ENCODE data around the gene FAM83G. TPM values are rescaled to one million over a fixed set of nuclear protein-coding genes. Genes with fewer than 3 reads are reported as not detected.

FAM83G gene
- total and polyA plus RNA-seq, 4 donors = 2.2 to 11.9 (median 7.5) TPM

DNA sequence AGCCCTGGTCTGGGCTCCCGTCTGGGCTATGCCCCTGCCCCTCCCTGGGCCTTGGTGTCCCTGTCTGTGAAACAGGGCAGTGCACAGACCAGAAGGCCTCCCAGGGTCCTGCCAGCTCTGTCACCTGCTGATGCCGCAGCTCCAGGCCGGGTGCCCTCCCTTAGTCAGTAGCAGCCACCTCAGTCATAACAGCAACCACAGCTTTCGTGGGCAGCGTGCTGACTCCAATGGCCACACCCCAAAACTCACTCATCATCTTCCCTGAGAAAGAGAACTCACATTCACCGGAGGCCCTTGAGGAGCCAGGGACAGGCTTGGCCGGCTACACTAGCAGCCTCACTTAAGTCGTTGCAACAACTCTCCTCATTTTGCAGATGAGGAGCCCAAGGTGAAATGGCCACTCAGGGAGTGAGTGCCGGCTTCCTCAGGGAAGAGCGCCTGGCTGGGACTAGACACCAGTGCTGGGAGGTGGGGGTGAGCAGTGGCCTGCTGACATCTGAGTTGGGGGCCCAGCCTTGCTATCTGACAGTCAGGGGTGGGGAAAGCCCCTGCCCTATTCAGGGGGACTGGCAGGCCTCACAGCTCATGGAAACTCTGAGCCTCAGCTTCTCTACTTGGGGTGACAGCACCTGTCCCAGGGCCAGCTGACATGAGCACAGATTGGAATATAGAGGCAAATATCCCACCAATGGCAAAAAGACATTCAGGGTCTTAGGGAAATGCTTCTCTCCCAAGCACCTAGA is 30.0 kb downstream of the FAM83G start:
- DNase-seq (no peak), ATAC-seq (ENCODE audit: insufficient read depth, low FRiP score) (no peak)
- WGBS, 2 donors = 85 to 91% methylated on average over 10 of the region's 10 CpGs
- H3K9ac ChIP-seq (ENCODE audit: insufficient read depth in 1 of 2, low read length in 2 of 2) = no peak overlapping the region
- H3K36me3 ChIP-seq (ENCODE audit: control insufficient read depth in 4 of 4, insufficient read depth in 4 of 4, low read length in 4 of 4) = peaks cover 0 to 41% (median 0%) of the 10 kb centered on the region in 4 donors
- TF ChIP-seq, protein P1, sequence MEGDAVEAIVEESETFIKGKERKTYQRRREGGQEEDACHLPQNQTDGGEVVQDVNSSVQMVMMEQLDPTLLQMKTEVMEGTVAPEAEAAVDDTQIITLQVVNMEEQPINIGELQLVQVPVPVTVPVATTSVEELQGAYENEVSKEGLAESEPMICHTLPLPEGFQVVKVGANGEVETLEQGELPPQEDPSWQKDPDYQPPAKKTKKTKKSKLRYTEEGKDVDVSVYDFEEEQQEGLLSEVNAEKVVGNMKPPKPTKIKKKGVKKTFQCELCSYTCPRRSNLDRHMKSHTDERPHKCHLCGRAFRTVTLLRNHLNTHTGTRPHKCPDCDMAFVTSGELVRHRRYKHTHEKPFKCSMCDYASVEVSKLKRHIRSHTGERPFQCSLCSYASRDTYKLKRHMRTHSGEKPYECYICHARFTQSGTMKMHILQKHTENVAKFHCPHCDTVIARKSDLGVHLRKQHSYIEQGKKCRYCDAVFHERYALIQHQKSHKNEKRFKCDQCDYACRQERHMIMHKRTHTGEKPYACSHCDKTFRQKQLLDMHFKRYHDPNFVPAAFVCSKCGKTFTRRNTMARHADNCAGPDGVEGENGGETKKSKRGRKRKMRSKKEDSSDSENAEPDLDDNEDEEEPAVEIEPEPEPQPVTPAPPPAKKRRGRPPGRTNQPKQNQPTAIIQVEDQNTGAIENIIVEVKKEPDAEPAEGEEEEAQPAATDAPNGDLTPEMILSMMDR (IDR thresholded peaks at IDR 0.05; ENCODE audit: control extremely low read depth, extremely low read depth) = no peak
- H3K9me3 ChIP-seq (ENCODE audit: control insufficient read depth in 4 of 4, insufficient read depth in 3 of 4, low read length in 3 of 4) = no peaks in the 10 kb centered on the region
- H3K4me1 ChIP-seq (ENCODE audit: control insufficient read depth in 5 of 5, insufficient read depth in 5 of 5, low read length in 5 of 5) = no peaks in the 10 kb centered on the region
- H3K27me3 ChIP-seq (ENCODE audit: control insufficient read depth in 3 of 3, insufficient read depth in 3 of 3, low read length in 2 of 3) = no peaks in the 10 kb centered on the region
- H3K4me3 ChIP-seq = no peak overlapping the region
- H3K27ac ChIP-seq (ENCODE audit: low read depth in 1 of 2, low read length in 1 of 2) = no peak overlapping the region

DNA sequence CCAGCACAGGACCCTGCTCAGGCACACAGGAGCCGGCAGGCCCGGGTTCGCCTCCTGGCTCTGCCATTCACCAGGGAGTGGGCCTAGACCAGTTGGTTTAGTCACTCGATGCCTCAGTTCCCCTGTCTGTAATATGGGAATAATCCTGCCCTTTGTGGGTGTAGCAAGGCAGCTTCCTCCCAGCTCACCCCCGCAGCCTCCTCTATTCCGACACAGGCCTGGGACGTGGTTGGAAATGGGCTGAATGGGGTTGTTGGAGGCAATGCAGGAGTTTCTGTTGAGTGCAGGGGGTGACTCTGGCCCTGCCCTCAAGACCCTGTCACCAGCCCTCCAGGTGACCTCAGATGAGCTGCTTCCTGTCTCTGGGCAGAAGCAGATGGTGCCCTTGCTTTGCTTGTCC is 32.8 kb downstream of the FAM83G start:
- Histone ChIP-seq H3K27me3 (ENCODE audit: control insufficient read depth in 3 of 3, insufficient read depth in 3 of 3, low read length in 2 of 3) (no peaks in the 10 kb centered on the region), H3K27ac (ENCODE audit: low read depth in 1 of 2, low read length in 1 of 2) (no peak overlapping the region), H3K4me1 (ENCODE audit: control insufficient read depth in 5 of 5, insufficient read depth in 5 of 5, low read length in 5 of 5) (peaks cover 0 to 23% (median 10%) of the 10 kb centered on the region in 5 donors), H3K4me3 (no peak overlapping the region), H3K9me3 (ENCODE audit: control insufficient read depth in 4 of 4, insufficient read depth in 3 of 4, low read length in 3 of 4) (no peaks in the 10 kb centered on the region), H3K36me3 (ENCODE audit: control insufficient read depth in 4 of 4, insufficient read depth in 4 of 4, low read length in 4 of 4) (peaks cover 0 to 19% (median 0%) of the 10 kb centered on the region in 4 donors), H3K9ac (ENCODE audit: insufficient read depth in 1 of 2, low read length in 2 of 2) (no peak overlapping the region)
- ATAC-seq (ENCODE audit: insufficient read depth, low FRiP score) (no peak), DNase-seq (no peak)
- WGBS, 2 donors = 98% methylated on average over 6 to 7 of the region's 7 CpGs
- TF ChIP-seq, protein P1 (IDR thresholded peaks at IDR 0.05; ENCODE audit: control extremely low read depth, extremely low read depth) = no peak

DNA sequence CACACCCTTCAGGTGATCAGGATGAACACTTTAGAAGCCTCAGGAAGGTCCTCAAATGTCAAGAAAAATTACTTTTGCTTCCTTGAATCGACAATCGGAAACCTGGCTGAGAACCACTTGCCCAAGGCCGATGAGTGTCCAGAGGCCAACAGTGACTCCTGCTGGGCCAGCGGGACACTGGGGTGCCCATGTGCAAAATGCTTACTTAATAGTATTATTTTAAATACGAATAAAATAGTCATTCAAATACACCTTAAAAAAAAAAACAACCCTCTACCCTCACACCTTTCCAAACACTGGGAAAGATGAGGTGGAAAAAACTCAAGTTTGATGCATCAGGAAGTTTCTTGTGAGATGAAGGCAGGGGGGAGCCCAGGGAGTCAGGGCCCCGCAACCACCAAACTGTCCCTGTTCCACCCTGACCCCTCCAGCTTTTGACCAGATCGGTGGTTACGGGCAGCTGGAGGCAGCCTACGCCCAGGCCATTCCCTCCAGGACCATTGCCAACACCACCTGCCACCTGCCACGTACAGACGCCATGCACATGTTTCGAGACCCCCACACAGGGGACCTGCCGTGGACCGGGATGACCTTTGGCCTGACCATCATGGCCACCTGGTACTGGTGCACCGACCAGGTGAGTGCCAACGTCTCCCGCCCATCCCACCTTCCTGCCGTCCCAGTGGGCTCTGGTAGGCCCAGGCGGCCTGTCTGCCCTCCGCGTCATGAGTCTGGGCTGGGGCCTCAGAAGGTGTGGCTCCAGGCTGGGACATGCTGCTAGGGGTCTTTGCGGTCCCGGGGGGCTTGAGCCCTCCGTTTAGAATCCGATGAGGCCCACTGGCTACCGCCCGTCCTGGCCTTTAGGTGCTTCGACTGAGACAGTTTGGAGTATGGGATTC is 33.7 kb downstream of the FAM83G start:
- Histone ChIP-seq H3K9ac (ENCODE audit: insufficient read depth in 1 of 2, low read length in 2 of 2) (no peak overlapping the region), H3K27me3 (ENCODE audit: control insufficient read depth in 3 of 3, insufficient read depth in 3 of 3, low read length in 2 of 3) (no peaks in the 10 kb centered on the region), H3K27ac (ENCODE audit: low read depth in 1 of 2, low read length in 1 of 2) (no peak overlapping the region), H3K4me3 (no peak overlapping the region), H3K9me3 (ENCODE audit: control insufficient read depth in 4 of 4, insufficient read depth in 3 of 4, low read length in 3 of 4) (no peaks in the 10 kb centered on the region), H3K4me1 (ENCODE audit: control insufficient read depth in 5 of 5, insufficient read depth in 5 of 5, low read length in 5 of 5) (peaks cover 0 to 25% (median 10%) of the 10 kb centered on the region in 5 donors), H3K36me3 (ENCODE audit: control insufficient read depth in 4 of 4, insufficient read depth in 4 of 4, low read length in 4 of 4) (peaks cover 0 to 14% (median 0%) of the 10 kb centered on the region in 4 donors)
- DNase-seq (no peak), ATAC-seq (ENCODE audit: insufficient read depth, low FRiP score) (no peak)
- TF ChIP-seq, protein P1 (IDR thresholded peaks at IDR 0.05; ENCODE audit: control extremely low read depth, extremely low read depth) = no peak
- 94% methylated on average over 28 of the region's 28 CpGs for whole genome bisulfite sequencing, 2 donors
